GM12878 (cell line): ENCODE results near the gene TLCD5. TPM values are rescaled to one million over a fixed set of nuclear protein-coding genes. Genes with fewer than 3 reads are reported as not detected.

ENCODE experiments used
- ATAC-seq: fragments of 200-7000 bp; cut with Tn5 transposase; 3 replicates; pipeline ENCODE4 v1.9.1; 2020; ENCODE audit warnings: mild to moderate bottlenecking, moderate library complexity
- BruUV-seq: library from RNA; stranded (reverse); fragments of 400-500 nt; replicated peaks from 2 replicates; lab custom pipeline; 2021; lab: Mats Ljungman, UMichigan
- CTCF ChIA-PET: fragments of 300-600 bp; sonication (Branson Sonifier 250); formaldehyde crosslinking; extraction: SDS; loops from one replicate; lab custom pipeline; 2021; ENCODE audit warnings: inconsistent platforms; lab: Yijun Ruan, JAX
- POLR2A ChIA-PET: fragments of 350-600 bp; formaldehyde crosslinking; extraction: SDS; loops from one replicate; lab custom pipeline; 2021; ENCODE audit warnings: inconsistent platforms; lab: Charles Lee
- RAD21 ChIA-PET: fragments of 300-600 bp; sonication (Branson Sonifier 250); formaldehyde crosslinking; loops from one replicate; lab custom pipeline; 2023; ENCODE audit warnings: antibody characterized with exemption; ENCODE audit not compliant: unreplicated experiment; lab: Charles Lee
- SMC1A ChIA-PET: fragments of 300-600 bp; sonication (Branson Sonifier 250); formaldehyde crosslinking; loops from one replicate; lab custom pipeline; 2023; ENCODE audit not compliant: unreplicated experiment, uncharacterized antibody; lab: Charles Lee
- DNase-seq: peaks from one replicate; pipeline ENCODE4 v3.0.0-alpha.2; 2011; ENCODE audit warnings: low read depth, low spot score
- FAIRE-seq: peaks from 3 replicates; lab custom pipeline; 2011; peaks lifted over from hg19 to GRCh38; lab: Jason Lieb, UNC
- H2AFZ ChIP-seq: 2 replicates; pipeline ENCODE4 v1.6.0; 2011; ENCODE audit warnings: low read depth, low read length, control low read depth; ENCODE audit not compliant: control insufficient read depth
- H3K27ac ChIP-seq: 2 replicates; pipeline ENCODE4 v1.5.1; 2011; ENCODE audit warnings: control low read depth; ENCODE audit not compliant: control insufficient read depth, insufficient read depth
- H3K27me3 ChIP-seq, 2 experiments: replicated peaks in 1 of 2; 2 replicates each; pipeline versions ENCODE4 v1.6.0 to v1.6.1; 2011; ENCODE audit warnings: low read length in 1 of 2; ENCODE audit not compliant: control insufficient read depth in 2 of 2, insufficient read depth in 2 of 2
- H3K36me3 ChIP-seq, 2 experiments: 2 replicates each; pipeline ENCODE4 v1.5.1; 2011; ENCODE audit warnings: low read length in 1 of 2; ENCODE audit not compliant: control insufficient read depth in 2 of 2, insufficient read depth in 2 of 2
- H3K4me1 ChIP-seq: 2 replicates; pipeline ENCODE4 v1.6.1; 2011; ENCODE audit warnings: mild to moderate bottlenecking, low read length, moderate library complexity, mixed read lengths; ENCODE audit not compliant: control insufficient read depth, insufficient read depth
- H3K4me2 ChIP-seq: 2 replicates; pipeline ENCODE4 v1.6.0; 2011; ENCODE audit warnings: control low read depth; ENCODE audit not compliant: control insufficient read depth, insufficient read depth
- H3K4me3 ChIP-seq: fragments of 200-600 bp; sonication (generic); 2 replicates; pipeline ENCODE4 v1.5.1; 2016
- H3K79me2 ChIP-seq: 2 replicates; pipeline ENCODE4 v1.6.0; 2011; ENCODE audit warnings: low read length; ENCODE audit not compliant: control insufficient read depth, insufficient read depth
- H3K9ac ChIP-seq: 2 replicates; pipeline ENCODE4 v1.8.0; 2011; ENCODE audit warnings: low read length, control low read depth, mixed read lengths; ENCODE audit not compliant: control insufficient read depth, insufficient read depth
- H3K9me3 ChIP-seq: replicated peaks from 3 replicates; pipeline ENCODE4 v1.5.1; 2011; ENCODE audit warnings: mild to moderate bottlenecking, low read length; ENCODE audit not compliant: control insufficient read depth, insufficient read depth
- H4K20me1 ChIP-seq: 2 replicates; pipeline ENCODE4 v1.6.0; 2011; ENCODE audit not compliant: control insufficient read depth, insufficient read depth
- ATF7 ChIP-seq: fragments of 450-650 bp; IDR thresholded peaks from 2 replicates; pipeline ENCODE4 v1.6.1; 2016; ENCODE audit warnings: low read depth, mild to moderate bottlenecking
- FOXM1 ChIP-seq: IDR thresholded peaks from 2 replicates; pipeline ENCODE4 v1.6.1; 2012; ENCODE audit warnings: low read depth, mild to moderate bottlenecking, inconsistent platforms, low read length, moderate library complexity
- HDAC6 ChIP-seq: fragments of 200-600 bp; sonication (generic); IDR thresholded peaks from one replicate; pipeline ENCODE4 v1.8.0; 2017; ENCODE audit warnings: antibody characterized with exemption; ENCODE audit not compliant: unreplicated experiment
- MTA3 ChIP-seq: IDR thresholded peaks from 2 replicates; pipeline ENCODE4 v1.6.1; 2012; ENCODE audit warnings: low read length, inconsistent platforms, borderline replicate concordance
- PML ChIP-seq: IDR thresholded peaks from 2 replicates; pipeline ENCODE4 v1.6.1; 2012; ENCODE audit warnings: low read length, inconsistent platforms
- POU2F2 ChIP-seq: IDR thresholded peaks from 3 replicates; pipeline ENCODE4 v1.6.1; 2011; ENCODE audit warnings: low read depth, mild to moderate bottlenecking, low read length, borderline replicate concordance
- RB1 ChIP-seq: fragments of 450-650 bp; formaldehyde crosslinking; IDR thresholded peaks from 2 replicates; pipeline ENCODE4 v1.6.1; 2017; ENCODE audit warnings: mild to moderate bottlenecking, borderline replicate concordance
- TARDBP ChIP-seq: IDR thresholded peaks from 2 replicates; pipeline ENCODE4 v1.6.1; 2016; ENCODE audit warnings: borderline replicate concordance
- WGBS: methylation state at CpG from one replicate; pipeline ENCODE4 v1.1.6; 2016; ENCODE audit warnings: low lambda C conversion rate; ENCODE audit not compliant: insufficient replicate concordance, insufficient coverage; ENCODE audit errors: missing lambda C conversion rate; 5-methylcytosine and 5-hydroxymethylcytosine counted together
- in situ Hi-C: fragments of 300-500 bp; cut with MboI; formaldehyde crosslinking; loops from 9 replicates; pipeline ENCODE4 v1.14.3; 2018; ENCODE audit warnings: mixed read lengths
- intact Hi-C: fragments of 100-400 bp; cut with micrococcal nuclease; formaldehyde crosslinking; loops from one replicate; pipeline ENCODE4 v1.14.2; 2022; ENCODE audit not compliant: unreplicated experiment
- polyA plus RNA-seq, 11 experiments: library from polyadenylated mRNA; depleted of rRNA in 4 of 11; unstranded in 6 of 11; stranded (reverse) in 5 of 11; fragments of >200 nt; fragmentation: Nextera tagmentation in 4 of 11; fragmentation: Illumina TruSeq in 1 of 11; extraction: Ambion mirVana in 4 of 11; extraction: Trizol in 1 of 11; gene quantifications; 1 replicate in 1 of 11; 2 replicates in 10 of 11; pipeline versions ENCODE4 v1.2.1 to v1.2.3, GENCODE V29; 2011 to 2016; ENCODE audit warnings: inconsistent platforms in 2 of 11, missing spikeins in 2 of 11, low read depth in 1 of 11
- total RNA-seq, 4 experiments: library from RNA; depleted of rRNA in 3 of 4; stranded (reverse); fragments of >200 nt in 3 of 4; fragmentation: Illumina TruSeq in 1 of 4; extraction: Trizol in 1 of 4; gene quantifications; 2 replicates each; pipeline versions ENCODE4 v1.2.1 to v1.2.3, GENCODE V29; 2013 to 2021

TLCD5 gene
- total and polyA plus RNA-seq, 10 of the 15 experiments (the other 5 are each of a cell fraction or from before 2014, with no cell fraction given) = 2.4 to 13.3 (median 3.2) TPM

DNA sequence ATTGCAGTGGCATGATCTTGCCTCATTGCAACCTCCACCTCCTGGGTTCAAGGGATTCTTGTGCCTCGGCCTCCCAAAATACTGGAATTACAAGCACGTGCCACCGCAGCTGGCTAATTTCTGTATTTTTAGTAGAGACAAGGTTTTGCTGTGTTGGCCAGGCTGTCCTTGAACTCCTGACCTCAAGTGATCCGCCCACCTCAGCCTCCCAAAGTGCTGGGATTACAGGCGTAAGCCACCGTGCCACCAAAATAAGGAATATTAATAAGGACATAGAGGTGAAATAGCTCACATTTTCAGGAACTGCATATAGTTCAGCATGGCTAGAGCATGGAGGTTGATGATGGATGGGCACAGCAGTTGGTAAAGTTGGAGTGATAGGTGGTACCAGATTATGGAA, 32.5 kb downstream of the TLCD5 start:
- no peak for DNase-seq
- 85% methylated on average over 6 of the region's 6 CpGs for WGBS
- no peaks in the 10 kb centered on the region for H4K20me1 ChIP-seq

DNA sequence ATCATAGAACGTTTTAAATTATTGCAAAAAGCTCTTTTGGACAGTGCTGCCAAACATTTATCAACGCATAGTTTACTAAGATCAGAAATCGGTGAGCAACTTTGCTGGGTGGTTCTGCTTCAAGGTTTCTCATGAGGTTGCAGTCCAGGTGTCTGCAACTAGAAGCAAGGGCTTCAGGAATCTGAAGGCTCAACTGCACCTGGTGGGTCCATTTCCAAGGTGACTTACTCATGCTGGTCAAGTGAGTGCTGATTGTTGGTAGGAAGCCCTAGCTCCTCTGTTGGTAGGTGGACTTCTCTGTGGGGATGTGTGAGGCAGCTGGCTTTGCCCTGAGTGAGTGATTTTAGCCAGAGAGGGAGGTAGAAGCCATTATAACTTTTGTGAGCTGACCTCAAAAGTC, 33.6 kb downstream of the TLCD5 start:
- no peak for DNase-seq
- H3K27ac ChIP-seq = no peak overlapping the region
- no peak overlapping the region for H2AFZ ChIP-seq
- no peak overlapping the region for H3K4me2 ChIP-seq
- TF ChIP-seq POU2F2 (no peak), ATF7 (no peak), HDAC6 (no peak), PML (no peak), MTA3 (no peak), RB1 (no peak), FOXM1 (no peak)
- H3K9me3 ChIP-seq = no peaks in the 10 kb centered on the region; the same call in 2 of the 3 replicates
- H3K36me3 ChIP-seq = no peaks in the 10 kb centered on the region; a peak in 2 of 4 replicates
- H4K20me1 ChIP-seq = no peaks in the 10 kb centered on the region
- H3K4me3 ChIP-seq = no peak overlapping the region
- no peaks in the 10 kb centered on the region; the same call in 1 of the 2 replicates for H3K79me2 ChIP-seq
- WGBS = 97% methylated on average over 3 of the region's 3 CpGs
- intact Hi-C loops (no loop called here), in situ Hi-C loops (no loop called here)
- FAIRE-seq = no peak
- ATAC-seq = no peak; the same call in 2 of the 3 replicates
- POLR2A ChIA-PET = no interaction called here
- H3K27me3 ChIP-seq = no peaks in the 10 kb centered on the region
- RAD21 ChIA-PET = no interaction called here
- no peak overlapping the region for H3K9ac ChIP-seq
- SMC1A ChIA-PET = interaction anchor here (1.0 to 2.3 kb wide), 4 partner anchors 9 to 42 kb away, joined by 3 to 6 read pairs (median 4); no protein-coding TSS in a partner anchor
- BruUV-seq = TSS peak; percentile 13
- no peaks in the 10 kb centered on the region for H3K4me1 ChIP-seq
- CTCF ChIA-PET = interaction anchor here (1.3 to 1.4 kb wide), 3 partner anchors 10 to 37 kb away, joined by 4 to 6 read pairs (median 4); partner anchors contain the start of gene ARHGEF12

More for the DNA sequence above, 32.5 kb downstream of the TLCD5 start:
- no TSS peak for BruUV-seq
- SMC1A ChIA-PET = interaction anchor here (1.0 to 2.3 kb wide), 2 partner anchors 15 to 18 kb away, joined by 4 to 6 read pairs; no protein-coding TSS in a partner anchor
- FAIRE-seq (no peak), ATAC-seq (no peak)
- H3K36me3 ChIP-seq = no peaks in the 10 kb centered on the region; a peak in 3 of 4 replicates
- H3K79me2 ChIP-seq = no peaks in the 10 kb centered on the region; the same call in 1 of the 2 replicates
- POLR2A ChIA-PET = interaction anchor here (0.6 kb wide), 1 partner anchor 18 kb away, joined by 4 read pairs; no protein-coding TSS in a partner anchor
- H3K9ac ChIP-seq = no peak overlapping the region
- H3K27me3 ChIP-seq = no peaks in the 10 kb centered on the region
- RAD21 ChIA-PET = no interaction called here
- no peaks in the 10 kb centered on the region for H3K4me1 ChIP-seq
- intact Hi-C loops = no loop called here
- H3K4me3 ChIP-seq = no peak overlapping the region
- no peak overlapping the region for H3K4me2 ChIP-seq
- CTCF ChIA-PET = interaction anchor here (1.2 kb wide), 1 partner anchor 12 kb away, joined by 3 read pairs; no protein-coding TSS in a partner anchor
- TF ChIP-seq TARDBP = no peak
- H3K9me3 ChIP-seq = no peaks in the 10 kb centered on the region; the same call in 2 of the 3 replicates
- in situ Hi-C loops = no loop called here
- no peak overlapping the region for H2AFZ ChIP-seq
- H3K27ac ChIP-seq = no peak overlapping the region
